ENCODE data around the gene SMIM32.

GRCh38 chr5:136147632-136148031 is 45.3 kb downstream of the SMIM32 start:
- TF ChIP-seq CTCF (IDR thresholded peaks at IDR 0.05) = no peak
- no peak for TF ChIP-seq POLR2AphosphoS5 (IDR thresholded peaks at IDR 0.05)
